ENCODE measurements around the gene CALML5. TPM values are rescaled to one million over a fixed set of nuclear protein-coding genes. Genes with fewer than 3 reads are reported as not detected.

CALML5 gene
- total RNA-seq, 1 experiment from 2014 or later: not detected

- Histone ChIP-seq H3K9ac (ENCODE audit: low read length) (no peak overlapping the region), H3K4me1 (ENCODE audit: insufficient read depth, low read length) (peaks cover 5% of the 10 kb centered on the region), H4K20me1 (ENCODE audit: low read length) (no peaks in the 10 kb centered on the region), H3K4me2 (ENCODE audit: low read length) (no peak overlapping the region), H3F3A (ENCODE audit: low read length, unreplicated experiment) (no peaks in the 10 kb centered on the region), H2AFZ (ENCODE audit: low read length) (no peak overlapping the region), H3K27ac (ENCODE audit: low read length) (no peak overlapping the region), H3K9me2 (replicated peaks; ENCODE audit: low read length) (no peaks in the 10 kb centered on the region), H3K4me3 (ENCODE audit: low read length) (no peak overlapping the region), H3K27me3 (ENCODE audit: low read length) (no peaks in the 10 kb centered on the region), H3K36me3 (ENCODE audit: low read depth, low read length) (no peaks in the 10 kb centered on the region), H3K79me2 (ENCODE audit: low read length) (no peaks in the 10 kb centered on the region), H3K9me3 (ENCODE audit: low read length) (no peaks in the 10 kb centered on the region)
- TF ChIP-seq EZH2phosphoT487 (IDR thresholded peaks at IDR 0.05; ENCODE audit: borderline replicate concordance, low read length) (no peak), CTCF (conservative IDR thresholded peaks at IDR 0.05; ENCODE audit: low read depth, low read length) (no peak), EZH2 (IDR thresholded peaks at IDR 0.05; ENCODE audit: low read length, unreplicated experiment) (no peak)
- DNase-seq (no peak), ATAC-seq (no peak)
- POLR2A ChIA-PET (ENCODE audit: unreplicated experiment): no interaction called here
- BruUV-seq (replicated peaks): no TSS peak
- CTCF ChIA-PET: no interaction called here
- intact Hi-C loops (cut with micrococcal nuclease): no loop called here
Observed at GRCh38 chr10:5534880-5535856, 35.8 kb upstream of the CALML5 start.

- Histone ChIP-seq H3F3A (ENCODE audit: low read length, unreplicated experiment) (no peaks in the 10 kb centered on the region), H3K27ac (ENCODE audit: low read length) (no peak overlapping the region), H2AFZ (ENCODE audit: low read length) (no peak overlapping the region), H3K4me1 (ENCODE audit: insufficient read depth, low read length) (peaks cover 5% of the 10 kb centered on the region), H3K9me2 (replicated peaks; ENCODE audit: low read length) (no peaks in the 10 kb centered on the region), H3K4me2 (ENCODE audit: low read length) (no peak overlapping the region), H3K79me2 (ENCODE audit: low read length) (no peaks in the 10 kb centered on the region), H3K9ac (ENCODE audit: low read length) (no peak overlapping the region), H3K36me3 (ENCODE audit: low read depth, low read length) (no peaks in the 10 kb centered on the region), H3K27me3 (ENCODE audit: low read length) (no peaks in the 10 kb centered on the region), H4K20me1 (ENCODE audit: low read length) (no peaks in the 10 kb centered on the region), H3K9me3 (ENCODE audit: low read length) (no peaks in the 10 kb centered on the region), H3K4me3 (ENCODE audit: low read length) (no peak overlapping the region)
- POLR2A ChIA-PET (ENCODE audit: unreplicated experiment): no interaction called here
- BruUV-seq (replicated peaks): no TSS peak
- TF ChIP-seq CTCF (conservative IDR thresholded peaks at IDR 0.05; ENCODE audit: low read depth, low read length) (no peak), EZH2phosphoT487 (IDR thresholded peaks at IDR 0.05; ENCODE audit: borderline replicate concordance, low read length) (no peak), EZH2 (IDR thresholded peaks at IDR 0.05; ENCODE audit: low read length, unreplicated experiment) (no peak)
- intact Hi-C loops (cut with micrococcal nuclease): no loop called here
- ATAC-seq: no peak
- DNase-seq: no peak
- CTCF ChIA-PET: no interaction called here
Observed at GRCh38 chr10:5534051-5534821, 34.9 kb upstream of the CALML5 start.
